Spinal cord (tissue), 10 donors: ENCODE results near the gene APLP2. TPM values are rescaled to one million over a fixed set of nuclear protein-coding genes. Genes with fewer than 3 reads are reported as not detected.
"Not testable (repeated sequence)": the region's sequence is repeated elsewhere in the genome, so short reads cannot be mapped to it uniquely, and the experiment has no call there.

Source experiments
- DNase-seq, 6 donors: peaks; one replicate each; pipeline versions ENCODE4 v3.0.0 to v3.0.0-alpha.2; 2013 to 2015; ENCODE audit warnings: low spot score in 6 of 6, low read depth in 4 of 6
- H3K27ac ChIP-seq: one replicate; pipeline ENCODE4 v1.5.1; 2013; ENCODE audit warnings: low read depth, low read length, control low read depth
- H3K27me3 ChIP-seq: one replicate; pipeline ENCODE4 v1.6.1; 2013; ENCODE audit warnings: low read length; ENCODE audit not compliant: control insufficient read depth, insufficient read depth
- H3K36me3 ChIP-seq: one replicate; pipeline ENCODE4 v1.6.1; 2013; ENCODE audit warnings: low read length; ENCODE audit not compliant: control insufficient read depth, insufficient read depth
- H3K4me1 ChIP-seq: one replicate; pipeline ENCODE4 v1.6.1; 2013; ENCODE audit warnings: low read length; ENCODE audit not compliant: control insufficient read depth, insufficient read depth
- H3K4me3 ChIP-seq: one replicate; pipeline ENCODE4 v1.5.1; 2013; ENCODE audit warnings: low read depth, low read length, control low read depth
- H3K9me3 ChIP-seq: one replicate; pipeline ENCODE4 v1.6.1; 2013; ENCODE audit warnings: low read length; ENCODE audit not compliant: control insufficient read depth, insufficient read depth
- WGBS: methylation state at CpG from one replicate; pipeline ENCODE4 v1.1.5; 2013; ENCODE audit warnings: missing lambda C conversion rate; ENCODE audit not compliant: insufficient coverage; 5-methylcytosine and 5-hydroxymethylcytosine counted together
- polyA plus RNA-seq, 2 donors: library from polyadenylated mRNA; unstranded; fragments of 120-200 nt; gene quantifications; one replicate each; pipeline ENCODE4 v1.2.1, GENCODE V29; 2013; ENCODE audit not compliant: insufficient read length in 2 of 2
- total RNA-seq, 2 donors: library from RNA; depleted of rRNA in 1 of 2; stranded (reverse); fragments of 120-200 nt in 1 of 2; fragments of >200 nt in 1 of 2; gene quantifications; one replicate each; pipeline versions ENCODE4 v1.2.3 to v1.2.4, GENCODE V29; 2013 to 2014
- donor health status: healthy.

Gene APLP2
- total and polyA plus RNA-seq, 4 donors, result 440 to 479 (median 463) TPM

- no peaks in the 10 kb centered on the region for H3K4me1 ChIP-seq
- no peaks in the 10 kb centered on the region for H3K9me3 ChIP-seq
- DNase-seq, result no peak
- peaks cover 19% of the 10 kb centered on the region for H3K27me3 ChIP-seq
- H3K27ac ChIP-seq, result no peak overlapping the region
- H3K36me3 ChIP-seq, result no peaks in the 10 kb centered on the region
- WGBS, result 71% methylated on average over 1 of the region's 9 CpGs
- no peak overlapping the region for H3K4me3 ChIP-seq
These were observed 96.1 kb downstream of the APLP2 start for GRCh38 chr11:130165601-130166456.

DNA sequence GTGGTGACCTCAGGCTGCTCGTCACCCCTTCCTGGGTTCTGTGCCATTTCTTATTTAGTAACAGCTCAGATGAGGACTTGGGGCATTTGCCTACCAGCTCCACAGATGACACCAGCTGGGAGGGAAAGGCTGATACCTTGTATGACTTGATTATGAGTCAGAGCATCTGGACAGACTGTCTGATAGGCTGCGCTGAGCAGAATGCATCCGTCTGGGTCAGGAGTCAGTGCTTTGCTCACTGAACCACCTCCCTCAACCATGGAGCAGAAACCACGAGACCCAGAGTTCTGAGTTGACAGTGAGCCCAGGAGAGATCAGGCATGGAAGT lies 96.7 kb downstream of the APLP2 start:
- Histone ChIP-seq H3K27me3 (peaks cover 13% of the 10 kb centered on the region), H3K4me1 (no peaks in the 10 kb centered on the region), H3K9me3 (no peaks in the 10 kb centered on the region), H3K36me3 (no peaks in the 10 kb centered on the region), H3K4me3 (no peak overlapping the region), H3K27ac (no peak overlapping the region)
- no peak for DNase-seq
- 70% methylated on average over 3 of the region's 4 CpGs for WGBS

GRCh38 chr11:130167146-130167545 lies 97.5 kb downstream of the APLP2 start:
- H3K4me1 ChIP-seq, result no peaks in the 10 kb centered on the region
- no peaks in the 10 kb centered on the region for H3K36me3 ChIP-seq
- no peak overlapping the region for H3K27ac ChIP-seq
- H3K9me3 ChIP-seq, result no peaks in the 10 kb centered on the region
- no peak overlapping the region for H3K4me3 ChIP-seq
- WGBS, result no CpG with 5 or more reads among the region's 3 CpGs
- peaks cover 6% of the 10 kb centered on the region for H3K27me3 ChIP-seq
- DNase-seq, result no peak

- H3K4me3 ChIP-seq, result no peak overlapping the region
- no peak overlapping the region for H3K27ac ChIP-seq
- WGBS, result 89% methylated on average over 5 of the region's 7 CpGs
- H3K9me3 ChIP-seq, result no peaks in the 10 kb centered on the region
- no peaks in the 10 kb centered on the region for H3K27me3 ChIP-seq
- no peaks in the 10 kb centered on the region for H3K36me3 ChIP-seq
- no peak for DNase-seq
- H3K4me1 ChIP-seq, result no peaks in the 10 kb centered on the region
These were observed 98.4 kb downstream of the APLP2 start for GRCh38 chr11:130168105-130168504.

- no peak overlapping the region for H3K4me3 ChIP-seq
- H3K27me3 ChIP-seq, result no peaks in the 10 kb centered on the region
- no peak for DNase-seq
- H3K36me3 ChIP-seq, result no peaks in the 10 kb centered on the region
- H3K4me1 ChIP-seq, result no peaks in the 10 kb centered on the region
- H3K9me3 ChIP-seq, result peaks cover 3% of the 10 kb centered on the region
- 73% methylated on average over 8 of the region's 8 CpGs for WGBS
- no peak overlapping the region for H3K27ac ChIP-seq
These were observed 100.7 kb downstream of the APLP2 start for GRCh38 chr11:130170345-130170744.

GRCh38 chr11:130171534-130171933 lies 101.8 kb downstream of the APLP2 start:
- Histone ChIP-seq H3K4me3 (no peak overlapping the region), H3K27me3 (no peaks in the 10 kb centered on the region), H3K36me3 (no peaks in the 10 kb centered on the region), H3K4me1 (no peaks in the 10 kb centered on the region), H3K27ac (no peak overlapping the region), H3K9me3 (peaks cover 3% of the 10 kb centered on the region)
- WGBS, result 38% methylated on average over 1 of the region's 5 CpGs
- no peak for DNase-seq

- not testable (repeated sequence) for DNase-seq, H3K27me3 ChIP-seq, H3K4me3 ChIP-seq, H3K36me3 ChIP-seq, H3K4me1 ChIP-seq, H3K9me3 ChIP-seq, H3K27ac ChIP-seq
- WGBS, result no CpG with 5 or more reads among the region's 3 CpGs
These were observed 102.3 kb downstream of the APLP2 start for GRCh38 chr11:130172001-130172400.

GRCh38 chr11:130174642-130175041 lies 104.9 kb downstream of the APLP2 start:
- no peak for DNase-seq
- H3K9me3 ChIP-seq, result peaks cover 3% of the 10 kb centered on the region
- peaks cover 13% of the 10 kb centered on the region for H3K4me1 ChIP-seq
- no peak overlapping the region for H3K4me3 ChIP-seq
- 100% methylated on average over 1 of the region's 4 CpGs for WGBS
- no peaks in the 10 kb centered on the region for H3K36me3 ChIP-seq
- no peak overlapping the region for H3K27ac ChIP-seq
- no peaks in the 10 kb centered on the region for H3K27me3 ChIP-seq

- no peak for DNase-seq
- H3K4me3 ChIP-seq, result no peak overlapping the region
- H3K36me3 ChIP-seq, result no peaks in the 10 kb centered on the region
- H3K9me3 ChIP-seq, result peaks cover 3% of the 10 kb centered on the region
- H3K4me1 ChIP-seq, result peaks cover 18% of the 10 kb centered on the region
- WGBS, result 100% methylated on average over 3 of the region's 5 CpGs
- no peaks in the 10 kb centered on the region for H3K27me3 ChIP-seq
- H3K27ac ChIP-seq, result no peak overlapping the region
These were observed 106.2 kb downstream of the APLP2 start for GRCh38 chr11:130175898-130176297.

DNA sequence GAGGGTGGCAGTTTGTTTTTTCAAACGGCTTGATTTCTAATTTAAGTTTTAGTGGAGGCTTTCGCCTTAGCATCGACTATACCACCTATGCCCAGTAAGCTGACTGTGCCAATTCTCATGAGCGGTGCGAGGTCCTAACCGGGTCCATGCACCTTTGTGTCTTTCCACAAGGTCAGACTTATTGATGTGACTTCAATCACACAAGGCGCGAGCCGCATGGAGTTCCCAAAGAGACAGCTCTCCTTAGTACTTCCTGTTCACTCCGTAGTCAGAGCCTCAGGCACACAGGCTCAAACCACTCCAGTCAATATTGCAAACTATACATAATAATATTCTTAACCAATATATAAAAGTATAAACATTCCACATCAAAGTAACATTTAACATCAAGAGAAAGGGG lies 108.1 kb downstream of the APLP2 start:
- no peak for DNase-seq
- 100% methylated on average over 5 of the region's 10 CpGs for WGBS
- Histone ChIP-seq H3K4me1 (peaks cover 18% of the 10 kb centered on the region), H3K27me3 (no peaks in the 10 kb centered on the region), H3K27ac (no peak overlapping the region), H3K36me3 (no peaks in the 10 kb centered on the region), H3K9me3 (peaks cover 3% of the 10 kb centered on the region), H3K4me3 (no peak overlapping the region)
